Islet of Langerhans (tissue), 1 donor: ENCODE measurements around the gene TBPL2.
"Not testable (repeated sequence)": the region's sequence is repeated elsewhere in the genome, so short reads cannot be mapped to it uniquely, and the experiment has no call there.

ENCODE experiments used
- FAIRE-seq: peaks from one replicate; lab custom pipeline; 2011; peaks lifted over from hg19 to GRCh38; lab: Jason Lieb, UNC

The TBPL2 gene

DNA sequence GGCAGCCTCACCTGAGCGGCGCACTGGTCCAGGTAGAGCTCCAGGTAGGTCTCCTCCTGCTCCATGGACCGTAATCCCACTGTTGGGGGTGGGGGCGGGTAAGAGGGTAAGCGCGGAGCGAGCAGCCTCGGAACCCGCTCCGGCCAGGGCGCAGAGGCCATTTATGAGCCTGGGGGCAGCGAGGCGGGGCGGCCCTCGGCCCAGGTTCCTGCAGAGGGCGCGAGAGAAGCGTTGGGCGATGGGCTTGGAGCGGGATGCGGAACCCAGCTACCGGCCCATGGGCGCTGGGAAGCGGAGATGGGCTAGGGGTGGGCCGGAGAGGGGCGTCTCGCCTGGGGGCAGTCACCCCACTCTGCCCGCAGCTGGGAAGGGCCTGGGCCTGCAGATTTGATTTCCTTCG lies at the start of gene TBPL2:
Gene TBPL2, minus strand, starts transcription at position 232 of the 400 bp plus-strand sequence. Its CDS starts 167 bp downstream, at position 65.
- no peak for FAIRE-seq

DNA sequence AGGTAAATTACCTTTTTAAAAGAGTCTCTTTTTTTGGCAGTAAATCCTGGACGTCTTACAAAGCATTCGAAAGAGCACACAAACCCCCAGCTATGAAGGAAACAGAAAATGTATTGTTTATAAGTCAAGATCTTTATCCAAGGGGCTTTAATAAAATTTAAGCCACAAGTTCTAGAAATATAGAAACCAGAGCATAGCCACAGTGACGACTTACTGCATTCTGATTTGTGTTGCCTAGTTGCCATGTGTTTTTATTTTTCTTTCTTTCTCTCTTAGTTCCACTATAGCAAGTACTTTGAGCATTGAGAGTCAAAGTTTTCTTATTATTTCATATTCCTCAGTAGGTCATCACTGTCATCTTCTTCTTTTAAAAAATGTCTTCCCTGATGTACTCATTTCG lies 47.8 kb upstream of the TBPL2 start:
- no peak for FAIRE-seq

DNA sequence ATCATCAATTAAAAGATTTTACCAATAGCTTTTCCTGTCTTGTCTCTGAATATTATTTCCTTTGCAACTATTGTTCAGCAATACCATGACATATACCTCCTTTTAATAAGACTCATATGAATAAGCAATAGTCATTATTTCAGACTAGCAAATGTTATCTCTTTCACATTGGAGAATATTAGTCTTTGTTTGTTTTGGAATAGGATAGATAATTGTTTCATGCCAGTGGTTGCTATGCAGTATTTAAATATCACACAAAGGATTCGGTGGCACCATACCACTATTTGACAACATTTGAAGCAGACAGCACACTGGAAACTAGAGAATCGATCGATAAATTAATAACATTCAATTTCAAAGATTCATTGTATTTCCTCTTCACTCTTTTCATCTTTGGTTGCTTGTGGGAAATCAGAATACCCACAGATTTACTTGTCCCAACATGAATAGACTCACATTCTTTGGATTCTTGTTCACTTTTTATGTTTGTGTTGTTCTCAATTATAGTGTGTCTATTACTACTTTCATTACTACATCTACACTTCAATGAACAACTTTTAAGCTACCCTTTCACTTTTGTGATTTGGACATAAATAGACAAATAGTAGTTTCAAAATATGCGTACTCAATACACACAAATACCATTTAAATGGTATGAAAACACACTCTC lies 42.7 kb upstream of the TBPL2 start:
- FAIRE-seq = no peak

DNA sequence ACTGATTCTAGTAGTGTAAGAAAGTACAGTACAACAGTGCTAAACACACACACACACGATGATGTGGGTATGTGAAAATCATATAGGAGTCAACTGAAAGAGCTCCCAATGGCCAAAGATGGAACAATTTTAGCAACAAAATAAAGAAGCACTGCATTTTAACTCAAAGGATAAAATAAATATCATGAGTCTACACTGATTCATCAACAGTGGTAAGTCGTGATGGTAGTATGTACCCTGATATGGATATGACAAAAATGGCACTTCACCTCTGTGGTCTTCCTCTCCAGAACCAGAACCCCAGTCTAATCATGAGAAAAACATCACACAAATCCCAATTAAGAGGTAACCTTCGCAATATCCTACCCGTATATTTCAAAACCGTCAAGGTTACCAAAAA lies 41.4 kb upstream of the TBPL2 start:
- no peak for FAIRE-seq

DNA sequence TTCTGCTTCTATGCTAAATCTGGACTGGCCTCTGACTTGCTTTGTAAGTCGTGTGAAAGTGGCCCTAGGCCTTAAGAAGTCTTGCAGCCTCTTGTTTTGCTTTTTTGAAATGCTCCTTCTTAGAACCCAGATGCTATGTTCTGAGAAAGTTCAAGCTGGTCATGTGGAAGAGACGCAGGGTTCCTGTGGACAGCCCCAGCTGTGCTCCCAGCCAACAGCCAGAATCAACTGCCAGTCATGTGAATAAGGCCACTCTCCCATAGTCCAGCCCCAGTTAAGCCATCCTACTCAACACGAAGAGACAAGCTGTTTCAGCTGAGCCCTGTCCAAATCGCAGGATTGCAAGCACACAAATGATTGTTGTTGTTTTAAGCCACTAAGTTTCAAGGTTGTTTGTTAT lies 37.3 kb upstream of the TBPL2 start:
- no peak for FAIRE-seq

DNA sequence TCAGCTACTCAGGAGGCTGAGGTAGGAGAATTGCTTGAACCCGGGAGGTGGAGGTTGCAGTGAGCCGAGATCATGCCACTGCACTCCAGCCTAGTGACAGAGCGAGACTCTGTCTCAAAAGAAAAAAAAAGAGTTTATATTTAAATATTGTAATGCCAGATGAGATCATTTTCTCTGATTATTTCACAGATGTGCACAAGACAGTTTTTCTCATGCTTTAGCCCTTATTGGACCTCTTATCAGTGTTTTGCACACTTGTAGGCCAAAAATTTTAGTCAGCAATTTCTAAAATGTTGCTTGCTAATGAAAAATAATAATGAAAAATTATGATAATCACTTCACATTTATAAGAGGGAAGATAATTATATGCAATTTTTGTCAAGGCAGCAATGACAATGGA lies 36.0 kb upstream of the TBPL2 start:
- FAIRE-seq = not testable (repeated sequence)

DNA sequence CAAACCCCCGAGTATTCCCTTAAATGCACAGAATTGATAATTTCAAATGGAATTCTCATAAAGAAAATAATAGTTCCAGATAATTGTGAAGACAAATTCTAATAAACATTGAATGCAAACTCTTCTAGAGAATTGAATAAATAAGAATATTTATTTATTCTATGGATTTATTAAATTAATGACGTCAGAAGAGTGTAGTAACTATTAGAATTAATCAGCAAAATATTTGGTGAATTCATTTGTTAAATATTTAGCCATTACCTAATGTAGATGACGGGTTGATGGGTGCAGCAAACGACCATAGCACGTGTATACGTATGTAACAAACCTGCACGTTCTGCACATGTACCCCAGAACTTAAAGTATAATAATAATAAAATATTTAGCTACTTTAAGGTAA lies 33.4 kb upstream of the TBPL2 start:
- no peak for FAIRE-seq

DNA sequence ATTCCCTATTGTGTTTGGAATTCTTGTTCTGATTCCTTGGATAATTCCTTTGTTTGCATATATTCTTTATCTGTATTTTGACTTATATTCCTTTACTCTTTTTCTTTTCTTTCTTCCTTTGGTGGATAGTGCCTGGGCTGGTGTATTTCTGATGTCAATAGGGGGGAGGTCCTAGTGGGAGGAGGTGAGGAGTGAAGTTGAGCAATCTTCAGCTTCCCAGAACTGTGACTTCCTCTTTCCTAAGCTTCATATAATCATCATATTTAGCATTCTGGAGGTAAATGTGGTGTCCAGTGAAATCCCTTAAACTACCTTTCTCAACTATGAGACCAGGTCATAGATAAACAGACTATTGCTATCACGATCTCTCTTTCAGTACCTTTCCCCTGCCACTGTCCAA lies 29.6 kb upstream of the TBPL2 start:
- no peak for FAIRE-seq

DNA sequence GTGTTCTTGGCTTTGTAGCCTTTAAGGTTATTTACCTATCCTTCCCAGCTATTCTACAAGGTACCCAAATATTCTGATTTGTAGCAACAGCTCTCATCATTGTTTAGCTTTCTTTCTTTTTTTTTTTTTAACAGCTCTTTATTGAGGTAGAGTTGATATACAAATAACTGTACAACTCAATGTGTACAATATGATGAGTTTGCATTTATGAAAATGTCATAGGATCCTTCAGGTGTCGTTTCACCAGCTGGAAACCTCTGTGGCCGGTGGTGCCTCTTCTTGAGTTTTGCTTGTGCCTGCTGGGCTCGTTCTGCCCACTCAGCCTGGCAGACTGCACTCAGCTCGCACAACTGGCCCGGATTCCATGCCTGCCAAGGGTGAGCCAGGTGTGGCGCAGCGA lies 26.9 kb upstream of the TBPL2 start:
- FAIRE-seq = no peak

DNA sequence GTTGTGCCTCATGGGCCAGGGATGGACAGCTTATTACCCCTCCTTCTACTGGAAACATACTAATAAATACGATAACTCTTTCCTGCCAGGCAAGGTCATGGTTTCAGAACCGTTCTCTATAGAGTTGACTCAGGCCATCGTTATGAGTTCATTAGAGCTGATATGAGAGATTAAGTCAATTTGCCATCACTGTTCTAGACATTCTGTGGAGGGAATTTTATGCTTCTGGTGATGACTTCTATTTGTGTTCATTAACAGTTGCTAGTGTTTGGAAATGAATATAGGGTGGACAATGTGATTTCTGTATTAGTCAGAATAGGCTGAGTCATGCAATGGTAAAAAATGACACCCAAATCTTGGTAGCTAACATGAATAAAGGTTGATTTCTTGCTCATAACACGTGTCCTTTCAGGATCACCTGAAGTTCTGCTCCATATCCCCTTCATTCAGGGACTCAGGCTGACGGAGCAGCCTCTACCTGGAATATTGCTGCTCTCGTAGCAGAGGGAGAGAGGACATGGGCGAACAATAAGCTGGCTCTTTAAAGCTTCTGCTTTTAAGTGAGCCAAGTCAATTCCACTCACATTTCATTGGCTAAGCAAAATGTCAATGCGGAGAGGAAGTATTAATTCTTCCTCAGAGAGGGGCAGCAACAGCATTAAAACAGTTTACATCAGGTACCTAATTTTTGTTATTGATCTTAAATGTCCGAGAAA lies 18.5 kb upstream of the TBPL2 start:
- FAIRE-seq = no peak

DNA sequence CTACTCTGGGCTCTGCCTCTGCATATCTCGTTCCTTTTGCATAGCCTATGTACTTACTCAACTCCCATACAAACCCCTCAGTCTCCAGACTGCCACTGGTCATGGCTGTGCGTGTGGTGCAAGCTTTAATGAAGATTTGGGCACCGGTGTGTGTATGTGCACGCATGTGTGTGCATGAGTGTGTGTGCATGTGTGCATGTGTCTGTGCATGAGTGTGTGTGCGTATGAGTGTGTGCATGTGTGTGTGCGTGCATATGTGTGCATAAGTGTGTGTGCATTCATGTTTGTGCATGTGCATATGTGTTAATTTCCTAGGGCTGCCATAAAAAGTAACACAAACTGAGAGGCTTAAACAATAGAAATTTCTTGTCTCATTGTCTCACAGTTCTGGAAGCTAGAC lies 17.1 kb upstream of the TBPL2 start:
- no peak for FAIRE-seq

DNA sequence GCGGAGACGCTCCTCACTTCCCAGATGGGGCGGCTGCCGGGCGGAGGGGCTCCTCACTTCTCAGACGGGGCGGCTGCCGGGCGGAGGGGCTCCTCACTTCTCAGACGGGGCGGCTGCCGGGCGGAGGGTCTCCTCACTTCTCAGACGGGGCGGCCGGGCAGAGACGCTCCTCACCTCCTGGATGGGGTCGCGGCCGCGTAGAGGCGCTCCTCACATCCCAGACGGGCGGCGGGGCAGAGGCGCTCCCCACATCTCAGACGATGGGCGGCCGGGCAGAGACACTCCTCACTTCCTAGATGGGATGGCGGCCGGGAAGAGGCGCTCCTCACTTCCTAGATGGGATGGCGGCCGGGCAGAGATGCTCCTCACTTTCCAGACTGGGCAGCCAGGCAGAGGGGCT lies 16.0 kb upstream of the TBPL2 start:
- FAIRE-seq = not testable (repeated sequence)

DNA sequence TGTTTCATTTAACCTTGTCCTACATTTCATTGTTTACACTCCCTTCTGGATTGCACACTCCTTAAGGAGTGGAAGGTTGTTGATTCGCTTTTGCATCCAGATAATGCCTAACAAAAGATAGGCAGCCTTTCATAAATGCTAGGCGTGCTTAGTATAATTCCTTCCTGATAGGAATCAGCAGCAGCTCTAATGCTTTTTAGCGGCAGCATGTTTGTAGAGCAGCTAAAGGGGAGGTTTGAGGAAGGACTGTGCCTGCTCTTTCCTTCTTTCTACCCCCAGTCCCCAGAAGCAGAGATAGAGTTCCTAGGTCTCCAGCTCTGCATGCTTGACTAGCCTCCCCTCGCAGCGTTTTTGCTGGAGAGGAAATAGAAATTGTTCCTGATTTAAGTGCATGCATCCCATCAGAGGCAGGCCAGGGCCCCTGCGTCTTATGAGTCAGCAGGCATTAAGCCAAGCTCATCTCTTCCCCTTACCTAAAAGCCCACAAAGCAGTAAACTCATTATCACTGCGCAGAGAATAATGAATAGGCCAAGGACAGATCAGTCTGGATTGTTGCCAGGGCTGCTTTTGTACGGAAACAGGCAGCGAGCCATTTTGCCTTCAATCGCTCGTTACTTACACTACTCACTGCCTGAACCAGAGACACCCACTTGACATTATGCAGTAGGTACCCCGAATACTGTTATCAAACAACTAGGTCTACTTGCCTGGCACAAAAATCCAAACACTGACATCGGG lies 14.0 kb upstream of the TBPL2 start:
- FAIRE-seq = no peak

DNA sequence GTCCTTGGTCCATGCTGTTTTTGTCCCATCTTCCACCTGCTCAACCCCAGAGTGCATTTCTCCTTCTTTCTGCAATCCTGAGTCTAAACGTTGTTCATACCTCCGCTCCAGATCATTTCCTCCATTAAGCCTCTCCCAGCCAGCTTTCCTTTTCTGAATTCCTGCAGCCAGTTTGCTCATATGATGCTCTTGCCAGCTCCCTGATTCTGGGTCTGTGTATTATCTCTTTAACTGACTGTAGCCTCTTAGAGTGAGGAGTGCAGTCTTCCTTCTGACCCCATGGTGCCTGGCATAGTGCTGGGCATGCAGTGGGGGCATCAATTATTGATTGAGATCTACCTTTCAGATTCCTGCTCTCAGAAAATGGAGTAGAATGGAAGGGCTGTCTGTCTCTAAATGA lies 11.5 kb upstream of the TBPL2 start:
- FAIRE-seq = no peak

DNA sequence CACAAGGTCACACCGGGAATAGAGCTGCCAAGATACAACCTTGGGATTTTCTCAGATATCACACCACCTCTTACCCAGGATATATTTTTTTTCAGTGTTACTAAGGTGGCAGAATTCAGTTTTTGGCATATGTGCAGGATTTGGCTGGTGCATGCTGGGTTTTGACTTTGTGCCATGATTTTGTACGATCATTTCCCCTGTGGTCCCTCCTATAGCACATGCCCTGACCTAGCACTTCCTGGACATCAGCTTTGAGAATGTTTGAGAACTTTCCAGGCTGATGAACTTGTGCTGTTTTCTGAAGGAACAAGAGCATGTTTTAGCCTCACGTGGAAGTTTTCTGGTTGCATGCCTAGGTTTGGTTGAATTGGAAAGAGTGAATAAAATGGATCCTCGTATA lies 11.0 kb upstream of the TBPL2 start:
- FAIRE-seq = no peak

DNA sequence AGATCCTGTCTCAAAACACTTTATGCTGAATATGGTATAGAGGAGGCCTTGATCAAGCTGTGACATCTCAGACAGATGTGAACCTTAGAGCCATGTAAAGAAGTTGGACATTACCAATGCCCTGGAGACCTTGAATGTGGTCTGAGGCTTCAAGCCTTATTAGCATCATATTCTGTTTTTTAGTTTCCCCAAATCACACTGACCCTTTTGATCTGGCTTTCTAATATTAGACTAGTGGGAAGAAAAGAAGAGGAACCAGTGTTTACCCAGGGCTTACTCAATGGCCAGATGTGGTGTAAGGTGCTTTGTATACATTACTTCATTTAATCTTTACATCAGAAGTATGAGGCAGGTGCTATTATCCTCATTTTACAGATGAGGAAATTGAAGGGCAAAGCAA lies 10.6 kb upstream of the TBPL2 start:
- FAIRE-seq = no peak

DNA sequence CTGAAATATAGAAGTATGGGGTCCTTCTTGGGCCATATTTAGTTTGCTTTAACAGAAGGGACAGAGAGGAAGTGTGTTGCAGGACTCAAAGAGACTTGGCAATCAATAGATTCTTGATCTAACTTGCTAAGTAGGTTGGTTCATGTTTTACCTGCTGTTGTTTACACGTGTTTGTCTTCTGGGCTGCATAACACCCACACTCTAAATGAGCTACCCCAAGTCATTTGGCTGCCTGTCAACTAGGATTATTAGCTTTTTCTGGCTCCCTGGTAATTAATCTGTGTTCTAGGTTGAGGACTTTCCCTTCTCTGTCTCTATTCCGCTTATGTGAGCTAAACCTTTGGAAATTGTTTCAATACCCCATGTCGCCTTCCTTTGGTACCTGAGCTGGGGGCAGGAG lies 10.1 kb upstream of the TBPL2 start:
- FAIRE-seq = no peak

DNA sequence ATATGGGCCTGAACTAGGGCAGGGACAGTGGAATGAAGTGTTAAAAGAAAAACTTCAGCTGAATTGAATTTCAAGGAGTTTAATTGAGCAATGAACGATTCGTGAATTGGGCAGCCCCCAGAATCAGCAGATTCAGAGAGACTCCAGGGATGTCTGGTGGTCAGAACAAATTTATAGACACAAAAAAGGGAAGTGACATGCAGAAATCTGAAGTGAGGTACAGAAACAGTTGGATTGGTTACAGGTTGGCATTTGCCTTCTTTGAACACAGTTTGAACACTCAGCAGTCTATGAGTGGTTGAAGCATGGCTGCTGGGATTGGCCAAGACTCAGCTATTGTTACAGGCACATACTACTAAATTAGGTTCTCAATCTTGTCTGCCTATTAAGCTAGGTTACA lies 9.7 kb upstream of the TBPL2 start:
- no peak for FAIRE-seq

DNA sequence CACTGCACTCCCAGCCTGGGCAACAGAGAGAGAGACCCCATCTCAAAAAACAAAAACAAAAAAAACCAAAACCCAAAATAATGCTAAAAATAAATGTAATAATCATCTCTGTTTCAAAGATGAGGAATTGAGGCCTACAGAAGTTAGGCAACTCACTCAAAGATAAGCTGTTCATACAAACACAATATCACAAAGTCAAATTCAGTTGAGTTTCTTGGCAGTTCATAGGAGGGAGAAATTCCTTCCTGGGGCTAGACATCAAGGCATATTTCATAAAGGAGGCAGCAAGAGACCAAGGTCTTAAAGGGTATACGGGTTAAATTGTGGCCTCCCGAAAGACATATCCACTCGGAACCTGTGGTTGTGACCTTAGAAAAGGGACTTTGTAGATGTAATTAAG lies 8.7 kb upstream of the TBPL2 start:
- no peak for FAIRE-seq

DNA sequence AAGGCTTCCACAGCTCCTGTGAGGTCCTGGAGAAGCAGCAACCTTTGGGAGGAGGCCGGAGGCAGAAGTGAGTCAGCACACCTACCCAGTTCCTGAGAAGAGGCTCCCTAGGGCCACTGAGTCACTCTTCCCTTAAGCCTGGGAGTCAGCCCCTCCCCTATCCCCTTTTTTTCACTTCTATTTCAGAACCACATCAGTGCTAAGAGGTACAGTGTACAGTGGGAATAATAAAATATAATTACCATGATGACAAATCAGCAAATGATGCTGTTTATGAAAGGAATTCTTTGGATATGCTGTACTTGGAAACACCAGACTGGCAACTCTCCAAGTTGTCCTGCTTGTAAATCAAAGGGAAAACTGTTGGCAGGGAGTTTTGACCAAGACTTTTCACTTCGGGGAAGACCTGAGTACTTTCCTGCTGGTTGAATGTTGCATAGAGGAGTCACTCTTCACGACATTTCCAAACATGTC lies 7.8 kb upstream of the TBPL2 start:
- no peak for FAIRE-seq

DNA sequence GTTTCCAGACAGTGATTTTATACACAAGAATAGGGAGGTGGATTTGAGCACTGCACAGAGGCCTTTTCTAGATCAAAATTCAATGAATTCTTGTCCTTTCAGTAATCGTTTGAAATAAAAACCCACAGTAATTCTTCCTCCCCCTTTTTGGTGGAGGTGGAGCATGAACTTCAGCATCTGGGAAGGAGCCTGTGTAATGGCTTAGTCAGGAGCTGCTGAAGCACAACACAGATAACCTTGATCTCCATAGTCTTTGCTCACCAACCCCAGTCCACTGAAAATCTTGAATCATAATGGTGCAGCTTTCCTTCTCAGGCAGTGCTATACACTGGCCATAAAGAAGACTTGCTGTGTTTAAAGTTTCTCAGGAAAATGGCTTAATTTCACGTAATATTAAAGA lies 6.4 kb upstream of the TBPL2 start:
- FAIRE-seq = no peak

DNA sequence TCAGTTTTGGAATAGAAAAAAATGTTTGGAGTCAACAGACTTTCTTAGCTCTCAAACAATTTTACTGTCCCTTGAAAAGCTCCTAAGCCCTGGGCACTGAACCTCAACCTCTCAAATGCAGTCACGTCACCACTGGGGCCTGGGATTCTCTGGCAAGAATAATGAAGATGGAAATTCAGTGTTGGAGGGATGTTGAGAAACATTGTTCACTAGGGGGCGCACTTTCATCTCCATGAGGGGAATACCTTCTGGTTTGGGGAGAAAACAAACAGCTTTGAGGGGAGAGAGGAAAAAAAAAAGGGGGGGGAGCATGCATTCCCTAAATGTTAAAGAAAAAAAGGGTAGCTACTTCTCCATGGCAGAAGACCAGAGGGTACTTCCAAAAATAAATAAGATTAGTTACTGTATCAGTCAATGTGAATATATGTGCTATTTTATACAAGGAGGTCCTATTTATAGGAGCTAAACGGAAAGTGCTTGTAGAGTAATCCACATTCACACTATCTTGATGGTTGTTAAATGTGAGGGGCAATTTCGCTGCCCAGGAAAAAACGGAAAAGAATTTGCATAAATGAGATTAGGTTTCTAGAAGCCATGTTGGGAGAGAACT lies 5.8 kb upstream of the TBPL2 start:
- FAIRE-seq = no peak

DNA sequence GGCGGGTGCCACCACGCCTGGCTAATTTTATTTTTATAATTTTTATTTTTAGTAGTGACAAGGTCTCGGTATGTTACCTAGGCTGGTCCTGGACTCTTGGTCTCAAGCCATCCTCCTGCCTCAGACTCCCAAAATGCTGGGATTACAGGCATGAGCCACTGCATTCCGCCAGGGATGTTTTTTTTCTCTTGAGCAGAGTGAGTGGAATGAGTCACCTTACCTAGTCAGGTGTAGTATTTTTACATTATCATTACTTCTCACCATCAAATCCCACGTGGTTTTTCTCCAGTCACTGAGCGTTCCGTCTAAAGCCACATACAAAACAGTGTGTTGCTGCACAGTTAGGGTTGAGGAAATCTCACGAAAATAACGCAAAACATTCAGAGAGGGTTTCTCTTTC lies 870 bp upstream of the TBPL2 start:
- FAIRE-seq = no peak
